K562 (cell line): ENCODE measurements around the gene MBNL2. TPM values are rescaled to one million over a fixed set of nuclear protein-coding genes. Genes with fewer than 3 reads are reported as not detected.
A peak's percentile ranks its signal among the peaks of the same experiment; 100 is the strongest.

ENCODE experiments used
- ARID1B ChIP-seq: fragments of 450-650 bp; IDR thresholded peaks from 2 replicates; pipeline ENCODE4 v1.6.1; 2016; ENCODE audit warnings: antibody characterized with exemption, mild to moderate bottlenecking, inconsistent platforms
- ARID3A ChIP-seq: IDR thresholded peaks from 2 replicates; pipeline ENCODE4 v1.6.1; 2012; ENCODE audit warnings: low read depth, low read length, improper control_type of control experiment, borderline replicate concordance
- FIP1L1 ChIP-seq: fragments of 200-400 bp; formaldehyde crosslinking; IDR thresholded peaks from 2 replicates; pipeline ENCODE4 v1.6.1; 2018; ENCODE audit warnings: mild to moderate bottlenecking, low read depth, low read length; ENCODE audit not compliant: poor library complexity, severe bottlenecking
- GTF2F1 ChIP-seq: IDR thresholded peaks from 2 replicates; pipeline ENCODE4 v1.6.1; 2011; ENCODE audit warnings: low read depth, low read length, improper control_type of control experiment
- POLR2B ChIP-seq: fragments of 450-650 bp; IDR thresholded peaks from 2 replicates; pipeline ENCODE4 v1.6.1; 2018; ENCODE audit warnings: low read depth; ENCODE audit not compliant: partially characterized antibody
- PPARD ChIP-seq: fragments of 250-450 bp; sonication (Bioruptor Pico); IDR thresholded peaks from 2 replicates; pipeline ENCODE4 v1.8.0; 2022; ENCODE audit warnings: inconsistent platforms, mild to moderate bottlenecking, moderate library complexity
- RBFOX2 ChIP-seq: fragments of 200-400 bp; formaldehyde crosslinking; IDR thresholded peaks from 2 replicates; pipeline ENCODE4 v1.6.1; 2017; ENCODE audit warnings: low read depth, mild to moderate bottlenecking, low read length, moderate library complexity
- RFX1 ChIP-seq: fragments of 450-650 bp; IDR thresholded peaks from 2 replicates; pipeline ENCODE4 v1.6.1; 2016; ENCODE audit warnings: mild to moderate bottlenecking, moderate library complexity
- TAF9B ChIP-seq: fragments of 450-650 bp; IDR thresholded peaks from 2 replicates; pipeline ENCODE4 v1.6.1; 2018; ENCODE audit warnings: mild to moderate bottlenecking; ENCODE audit not compliant: partially characterized antibody
- TBL1XR1 ChIP-seq, 2 experiments: IDR thresholded peaks; 2 replicates each; pipeline ENCODE4 v1.6.1; 2012; ENCODE audit warnings: improper control_type of control experiment in 2 of 2, low read length in 2 of 2, mild to moderate bottlenecking in 1 of 2
- TEAD2 ChIP-seq: fragments of 450-650 bp; IDR thresholded peaks from 2 replicates; pipeline ENCODE4 v1.6.1; 2016; ENCODE audit warnings: missing genetic modification characterization, control low read depth, missing compliant biosample characterization
- XRCC5 ChIP-seq: fragments of 200-400 bp; formaldehyde crosslinking; IDR thresholded peaks from 2 replicates; pipeline ENCODE4 v1.6.1; 2017; ENCODE audit warnings: low read depth, mild to moderate bottlenecking, low read length
- ZNF639 ChIP-seq, 2 experiments: fragments of 200-800 bp in 1 of 2; sonication (Bioruptor generic) in 1 of 2; sonication (generic) in 1 of 2; formaldehyde crosslinking in 1 of 2; IDR thresholded peaks in 1 of 2; conservative IDR thresholded peaks in 1 of 2; 2 replicates each; pipeline versions ENCODE4 v1.5.0 to v1.6.1; 2016 to 2020; ENCODE audit warnings: missing compliant biosample characterization in 1 of 2, missing genetic modification characterization in 1 of 2, missing genetic modification reagents in 1 of 2
- polyA plus RNA-seq, 8 experiments: library from polyadenylated mRNA; depleted of rRNA in 4 of 8; stranded (reverse) in 5 of 8; unstranded in 3 of 8; fragments of >200 nt; fragmentation: Nextera tagmentation in 2 of 8; fragmentation: Illumina TruSeq in 1 of 8; extraction: Ambion mirVana in 2 of 8; extraction: Trizol in 1 of 8; gene quantifications; 2 replicates each; pipeline versions ENCODE4 v1.2.1 to v1.2.3, GENCODE V29; 2011 to 2014; ENCODE audit warnings: inconsistent platforms in 1 of 8, missing spikeins in 1 of 8
- total RNA-seq, 7 experiments: library from RNA; depleted of rRNA in 6 of 7; stranded (reverse); fragments of >200 nt in 6 of 7; fragmentation: Illumina TruSeq in 2 of 7; extraction: Trizol in 2 of 7; gene quantifications; 2 replicates each; pipeline versions ENCODE4 v1.2.1 to v1.2.3, GENCODE V29; 2011 to 2021; ENCODE audit warnings: low replicate concordance in 1 of 7
- TF ChIP-seq, protein P1 (sequence below): fragments of 250-450 bp; sonication (Bioruptor Pico); IDR thresholded peaks from 2 replicates; pipeline ENCODE4 v1.6.1; 2021; ENCODE audit warnings: mild to moderate bottlenecking
- TF ChIP-seq, protein P2 (sequence below): fragments of 250-450 bp; sonication (Bioruptor Pico); IDR thresholded peaks from 2 replicates; pipeline ENCODE4 v1.5.0; 2020; ENCODE audit warnings: mild to moderate bottlenecking
- TF ChIP-seq, protein P3 (sequence below): sonication (generic); formaldehyde crosslinking; IDR thresholded peaks from 2 replicates; pipeline ENCODE4 v1.8.0; 2023; ENCODE audit warnings: missing genetic modification reagents, mild to moderate bottlenecking, borderline replicate concordance

Gene MBNL2
- total and polyA plus RNA-seq, 9 of the 15 experiments (the other 6 are each of a cell fraction or from before 2014, with no cell fraction given) = 7.0 to 24.8 (median 13.8) TPM

GRCh38 chr13:97221989-97222700, at the start of gene MBNL2 (continued):
- TF ChIP-seq, protein P1, sequence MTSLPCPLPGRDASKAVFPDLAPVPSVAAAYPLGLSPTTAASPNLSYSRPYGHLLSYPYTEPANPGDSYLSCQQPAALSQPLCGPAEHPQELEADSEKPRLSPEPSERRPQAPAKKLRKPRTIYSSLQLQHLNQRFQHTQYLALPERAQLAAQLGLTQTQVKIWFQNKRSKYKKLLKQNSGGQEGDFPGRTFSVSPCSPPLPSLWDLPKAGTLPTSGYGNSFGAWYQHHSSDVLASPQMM = no peak
- TF ChIP-seq TEAD2 (tag) (no peak), ARID1B (0 out of 2 replicates have a peak, but pooled peaks have one; percentile 19), PPARD (CRISPR knock-in tag) (no peak), POLR2B (peak; percentile 91), ARID3A (no peak), ZNF639 (CRISPR knock-in tag; conservative IDR thresholded peaks at IDR 0.05 in 1 of 2, IDR thresholded peaks at IDR 0.05 in 1 of 2) (no peak), RFX1 (no peak), FIP1L1 (no peak), GTF2F1 (peak; percentile 72; the same call in 1 of the 2 replicates), TAF9B (peak; percentile 61), RBFOX2 (peak; percentile 56), XRCC5 (no peak), TBL1XR1 (IDR thresholded peaks at IDR 0.05; ENCODE audit: low read length in 2 of 2) (no peak; a peak in 1 of 4 replicates)
- TF ChIP-seq, protein P2, sequence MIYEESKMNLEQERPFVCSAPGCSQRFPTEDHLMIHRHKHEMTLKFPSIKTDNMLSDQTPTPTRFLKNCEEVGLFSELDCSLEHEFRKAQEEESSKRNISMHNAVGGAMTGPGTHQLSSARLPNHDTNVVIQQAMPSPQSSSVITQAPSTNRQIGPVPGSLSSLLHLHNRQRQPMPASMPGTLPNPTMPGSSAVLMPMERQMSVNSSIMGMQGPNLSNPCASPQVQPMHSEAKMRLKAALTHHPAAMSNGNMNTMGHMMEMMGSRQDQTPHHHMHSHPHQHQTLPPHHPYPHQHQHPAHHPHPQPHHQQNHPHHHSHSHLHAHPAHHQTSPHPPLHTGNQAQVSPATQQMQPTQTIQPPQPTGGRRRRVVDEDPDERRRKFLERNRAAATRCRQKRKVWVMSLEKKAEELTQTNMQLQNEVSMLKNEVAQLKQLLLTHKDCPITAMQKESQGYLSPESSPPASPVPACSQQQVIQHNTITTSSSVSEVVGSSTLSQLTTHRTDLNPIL (CRISPR knock-in tag) = no peak
- TF ChIP-seq, protein P3, sequence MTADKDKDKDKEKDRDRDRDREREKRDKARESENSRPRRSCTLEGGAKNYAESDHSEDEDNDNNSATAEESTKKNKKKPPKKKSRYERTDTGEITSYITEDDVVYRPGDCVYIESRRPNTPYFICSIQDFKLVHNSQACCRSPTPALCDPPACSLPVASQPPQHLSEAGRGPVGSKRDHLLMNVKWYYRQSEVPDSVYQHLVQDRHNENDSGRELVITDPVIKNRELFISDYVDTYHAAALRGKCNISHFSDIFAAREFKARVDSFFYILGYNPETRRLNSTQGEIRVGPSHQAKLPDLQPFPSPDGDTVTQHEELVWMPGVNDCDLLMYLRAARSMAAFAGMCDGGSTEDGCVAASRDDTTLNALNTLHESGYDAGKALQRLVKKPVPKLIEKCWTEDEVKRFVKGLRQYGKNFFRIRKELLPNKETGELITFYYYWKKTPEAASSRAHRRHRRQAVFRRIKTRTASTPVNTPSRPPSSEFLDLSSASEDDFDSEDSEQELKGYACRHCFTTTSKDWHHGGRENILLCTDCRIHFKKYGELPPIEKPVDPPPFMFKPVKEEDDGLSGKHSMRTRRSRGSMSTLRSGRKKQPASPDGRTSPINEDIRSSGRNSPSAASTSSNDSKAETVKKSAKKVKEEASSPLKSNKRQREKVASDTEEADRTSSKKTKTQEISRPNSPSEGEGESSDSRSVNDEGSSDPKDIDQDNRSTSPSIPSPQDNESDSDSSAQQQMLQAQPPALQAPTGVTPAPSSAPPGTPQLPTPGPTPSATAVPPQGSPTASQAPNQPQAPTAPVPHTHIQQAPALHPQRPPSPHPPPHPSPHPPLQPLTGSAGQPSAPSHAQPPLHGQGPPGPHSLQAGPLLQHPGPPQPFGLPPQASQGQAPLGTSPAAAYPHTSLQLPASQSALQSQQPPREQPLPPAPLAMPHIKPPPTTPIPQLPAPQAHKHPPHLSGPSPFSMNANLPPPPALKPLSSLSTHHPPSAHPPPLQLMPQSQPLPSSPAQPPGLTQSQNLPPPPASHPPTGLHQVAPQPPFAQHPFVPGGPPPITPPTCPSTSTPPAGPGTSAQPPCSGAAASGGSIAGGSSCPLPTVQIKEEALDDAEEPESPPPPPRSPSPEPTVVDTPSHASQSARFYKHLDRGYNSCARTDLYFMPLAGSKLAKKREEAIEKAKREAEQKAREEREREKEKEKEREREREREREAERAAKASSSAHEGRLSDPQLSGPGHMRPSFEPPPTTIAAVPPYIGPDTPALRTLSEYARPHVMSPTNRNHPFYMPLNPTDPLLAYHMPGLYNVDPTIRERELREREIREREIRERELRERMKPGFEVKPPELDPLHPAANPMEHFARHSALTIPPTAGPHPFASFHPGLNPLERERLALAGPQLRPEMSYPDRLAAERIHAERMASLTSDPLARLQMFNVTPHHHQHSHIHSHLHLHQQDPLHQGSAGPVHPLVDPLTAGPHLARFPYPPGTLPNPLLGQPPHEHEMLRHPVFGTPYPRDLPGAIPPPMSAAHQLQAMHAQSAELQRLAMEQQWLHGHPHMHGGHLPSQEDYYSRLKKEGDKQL = no peak
